HG03342 (cell line): ENCODE measurements around the gene C14orf93.
A peak's percentile ranks its signal among the peaks of the same experiment; 100 is the strongest.

Experiments used
- ATAC-seq: cut with Tn5 transposase; IDR thresholded peaks from one replicate; pipeline ENCODE4 v1.9.1; 2021; ENCODE audit warnings: mild to moderate bottlenecking, moderate library complexity; ENCODE audit not compliant: unreplicated experiment

Gene C14orf93

DNA sequence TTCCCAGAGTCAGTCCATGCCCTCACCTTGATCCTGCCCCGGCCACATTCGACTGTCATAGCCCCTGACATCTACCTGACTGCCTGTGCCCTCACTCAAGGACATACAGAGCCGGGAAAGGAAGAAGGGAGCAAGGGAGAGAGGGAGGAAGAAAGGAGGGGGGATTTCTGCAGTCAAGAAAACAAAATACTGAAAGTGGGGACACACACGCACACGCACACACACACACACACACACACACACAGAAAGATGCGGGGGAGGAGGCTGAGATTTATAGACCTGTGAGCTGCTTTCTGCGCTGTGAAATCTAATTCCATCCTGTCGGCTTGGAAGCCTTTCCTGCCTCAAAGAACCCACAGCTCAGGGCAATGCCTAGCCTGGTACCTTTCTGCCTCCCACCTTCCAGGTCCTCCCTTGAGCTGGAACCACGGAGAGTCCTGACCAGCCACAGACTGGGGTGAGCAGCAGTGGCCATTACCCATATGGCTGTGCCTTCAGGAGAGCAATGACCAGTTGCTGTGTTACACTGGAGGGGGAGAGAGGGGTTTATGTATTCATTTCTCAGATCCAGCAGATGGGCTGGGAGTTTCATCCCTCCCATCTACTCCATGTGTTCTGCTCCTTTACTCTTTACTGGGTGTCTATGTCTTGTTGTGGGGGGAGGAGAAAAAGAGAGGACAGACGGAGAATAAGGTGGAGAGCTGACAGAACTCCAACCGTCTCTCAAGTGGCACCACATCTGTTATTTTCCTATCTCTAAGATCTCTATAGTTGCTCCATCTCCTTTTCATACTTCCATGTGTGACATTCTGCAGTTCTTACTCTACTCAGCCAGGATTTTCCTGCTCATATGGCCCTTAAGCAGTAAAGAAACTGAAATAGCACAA, 12.9 kb downstream of the C14orf93 start:
- ATAC-seq = no peak

DNA sequence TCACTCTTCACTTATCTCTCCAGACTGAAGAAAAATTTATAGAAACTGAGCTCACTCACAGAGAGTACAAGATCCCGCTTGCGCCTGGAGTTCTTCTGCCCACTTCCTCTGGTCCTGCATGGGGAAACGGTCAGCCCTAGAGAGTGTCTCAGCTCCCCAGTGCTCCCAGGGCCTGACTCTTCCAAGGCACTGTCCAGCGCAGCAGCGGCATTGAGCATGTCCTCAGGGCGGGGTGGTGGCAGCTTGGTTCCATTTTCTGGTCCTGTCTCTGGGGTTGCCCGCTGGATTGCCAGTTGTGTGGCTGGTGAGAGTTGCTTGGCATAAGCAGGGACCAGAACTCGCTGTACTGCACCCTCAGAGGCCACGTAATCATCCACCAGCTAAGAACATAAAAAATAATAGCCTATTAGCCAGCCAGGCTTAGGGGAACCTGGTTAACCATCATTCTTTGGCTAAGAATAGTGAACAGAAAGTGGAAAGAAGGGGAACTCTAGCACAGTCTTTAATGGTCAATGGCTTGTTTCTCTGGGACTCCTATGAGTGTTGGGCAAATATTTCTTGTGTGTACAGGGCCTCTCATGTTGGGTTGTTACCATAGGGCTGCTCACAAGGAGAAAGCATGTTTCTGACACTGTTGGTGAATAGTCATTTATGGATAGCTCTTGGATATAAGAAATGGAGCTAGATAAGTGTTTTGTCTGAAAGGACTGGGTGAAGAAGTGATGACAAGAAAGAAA, 13.9 kb downstream of the C14orf93 start:
- no peak for ATAC-seq

GRCh38 chr14:22994762-22995275, 15.1 kb downstream of the C14orf93 start:
- no peak for ATAC-seq

- no peak for ATAC-seq
These were observed 16.4 kb downstream of the C14orf93 start for GRCh38 chr14:22993517-22993916.

DNA sequence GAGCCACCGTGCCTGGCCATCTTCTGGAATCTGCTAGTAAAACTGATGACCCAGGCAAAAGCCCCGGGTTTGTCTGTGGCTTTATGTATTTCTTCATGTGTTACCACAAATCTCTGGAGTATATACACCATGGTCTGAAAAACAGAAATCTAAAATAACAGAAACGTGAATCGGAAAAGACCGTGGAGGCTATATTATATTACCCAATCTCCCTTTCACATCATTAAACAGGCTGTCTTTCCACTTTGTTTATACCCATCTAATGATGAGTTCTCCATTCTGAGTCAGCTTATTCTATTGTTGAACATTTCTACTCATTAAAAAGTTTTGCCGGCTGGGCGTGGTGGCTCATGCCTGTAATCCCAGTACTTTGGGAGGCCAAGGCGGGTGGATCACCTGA, 18.1 kb downstream of the C14orf93 start:
- ATAC-seq = no peak

DNA sequence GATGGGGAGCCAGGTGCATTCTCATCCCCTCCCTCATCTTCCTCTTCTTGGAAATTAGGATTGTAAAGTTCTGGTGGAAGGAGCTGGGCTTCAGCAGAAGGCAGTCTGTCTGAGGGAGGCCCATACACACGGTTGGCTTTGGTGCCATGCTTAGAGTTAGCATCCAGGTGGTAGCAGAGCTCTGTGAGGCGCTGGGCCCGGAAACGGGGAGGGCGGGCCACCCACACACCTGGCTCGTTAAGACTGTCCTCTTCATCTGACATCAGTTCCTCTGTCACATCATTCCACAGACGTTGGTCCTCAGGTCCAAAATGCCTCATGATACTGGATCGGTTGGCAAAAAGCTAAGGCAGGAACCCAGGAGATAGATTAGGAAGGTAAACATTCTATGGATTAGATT, 22.7 kb downstream of the C14orf93 start:
- no peak for ATAC-seq

GRCh38 chr14:22986508-22987054, 23.4 kb downstream of the C14orf93 start:
- ATAC-seq = peak; percentile 52

DNA sequence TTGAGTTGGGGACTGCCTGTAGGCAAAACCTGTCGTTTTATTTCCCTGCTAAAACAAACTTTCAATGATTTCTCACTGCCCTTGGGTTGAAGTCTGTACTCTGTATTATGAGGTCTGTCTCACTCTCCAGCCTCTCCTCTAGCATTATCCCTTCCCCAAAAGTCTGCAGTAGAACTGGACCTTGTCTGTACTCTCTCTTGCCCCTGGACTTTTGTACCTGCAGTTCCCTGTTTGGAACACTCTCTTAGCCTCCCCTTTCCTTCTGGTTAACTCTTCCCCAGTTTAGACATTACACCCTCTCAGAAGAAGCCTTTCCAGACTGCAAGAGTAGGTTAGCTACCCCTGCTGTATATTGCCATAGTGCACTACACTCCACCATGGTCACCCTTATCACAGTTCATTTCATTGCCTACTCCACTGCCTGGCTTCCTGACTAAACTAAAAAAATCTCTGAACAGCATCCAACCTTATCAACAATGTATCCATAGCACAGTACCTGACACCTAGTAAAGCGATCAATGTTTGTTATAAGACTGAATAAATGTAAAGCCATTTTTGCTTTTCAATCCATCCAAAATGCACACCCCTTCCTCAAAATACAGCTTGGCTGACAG, 23.9 kb downstream of the C14orf93 start:
- ATAC-seq = no peak

DNA sequence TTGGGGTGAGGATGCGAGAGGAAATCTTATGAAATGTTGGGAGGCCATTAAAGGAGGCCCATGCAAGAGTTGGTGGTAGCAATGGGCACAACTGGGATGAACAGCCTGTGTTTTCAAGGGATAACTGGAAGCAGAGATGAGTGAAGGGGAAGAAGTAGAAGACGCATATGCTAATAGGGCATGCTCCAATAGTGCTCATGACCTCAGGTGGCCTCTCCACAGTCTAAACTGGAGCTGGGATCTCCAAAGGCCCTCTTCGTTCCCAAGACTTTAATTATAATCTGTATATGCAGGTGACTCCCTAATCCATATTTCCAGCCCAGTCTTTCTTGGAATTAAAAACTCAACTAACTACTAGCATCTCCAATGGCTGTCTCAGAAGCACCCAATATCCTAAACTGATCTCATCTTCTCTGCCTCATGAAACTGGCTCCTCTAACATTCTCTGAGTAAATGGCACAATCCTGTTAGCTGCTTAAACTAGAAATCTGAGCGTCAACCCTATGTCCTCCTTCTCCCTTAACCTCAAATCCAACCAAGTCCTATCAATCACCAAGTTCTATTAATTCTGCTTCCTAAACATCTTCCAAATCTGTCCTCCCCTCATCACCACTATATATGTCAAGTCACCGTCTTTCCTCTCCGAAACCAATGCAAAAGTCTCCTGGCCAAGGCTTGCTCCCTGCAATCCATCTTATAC, 24.8 kb downstream of the C14orf93 start:
- ATAC-seq = no peak

DNA sequence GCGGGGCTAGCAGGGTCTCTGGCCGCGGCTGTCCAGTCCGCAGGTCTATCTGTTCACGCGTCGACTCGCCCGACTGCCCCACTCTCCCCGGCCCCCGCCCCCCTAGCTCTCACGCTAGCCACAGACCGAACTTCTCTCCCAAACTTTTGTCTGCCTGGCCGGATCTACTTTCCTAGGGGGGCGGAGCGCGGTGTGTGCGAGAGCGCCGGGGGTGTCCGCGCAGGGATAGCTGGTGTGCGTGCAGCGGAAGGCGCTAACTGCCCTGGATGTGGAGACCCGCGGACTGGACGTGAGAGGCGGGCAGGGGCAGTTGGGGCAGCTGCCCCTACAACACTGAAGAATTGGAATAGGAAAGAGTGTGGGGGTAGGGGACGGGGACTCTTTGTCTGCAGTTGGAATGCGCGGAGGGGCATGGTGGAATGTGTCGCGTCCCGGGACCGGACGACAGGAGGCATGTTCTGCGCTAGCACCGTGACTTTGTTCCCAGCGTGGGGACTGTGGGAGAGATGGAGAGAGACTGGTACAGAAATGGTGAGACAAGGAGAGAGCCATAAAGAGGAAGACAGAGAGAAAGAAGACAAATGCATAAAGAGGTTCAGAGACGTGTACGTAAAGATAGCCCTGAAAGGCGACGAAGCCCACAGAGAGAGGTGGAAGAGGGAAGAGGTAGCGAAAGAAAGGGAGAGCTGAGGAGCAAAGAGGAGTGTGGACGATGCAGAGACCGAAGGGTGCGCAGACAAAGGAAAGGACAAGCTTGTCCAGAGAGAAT, 27.3 kb downstream of the C14orf93 start, which contains the start of gene AJUBA:
TSS of gene AJUBA (minus strand) at position 75 of the 769 bp plus-strand sequence. CDS start 285 bp downstream, outside the sequence.
- ATAC-seq = peak; percentile 38

DNA sequence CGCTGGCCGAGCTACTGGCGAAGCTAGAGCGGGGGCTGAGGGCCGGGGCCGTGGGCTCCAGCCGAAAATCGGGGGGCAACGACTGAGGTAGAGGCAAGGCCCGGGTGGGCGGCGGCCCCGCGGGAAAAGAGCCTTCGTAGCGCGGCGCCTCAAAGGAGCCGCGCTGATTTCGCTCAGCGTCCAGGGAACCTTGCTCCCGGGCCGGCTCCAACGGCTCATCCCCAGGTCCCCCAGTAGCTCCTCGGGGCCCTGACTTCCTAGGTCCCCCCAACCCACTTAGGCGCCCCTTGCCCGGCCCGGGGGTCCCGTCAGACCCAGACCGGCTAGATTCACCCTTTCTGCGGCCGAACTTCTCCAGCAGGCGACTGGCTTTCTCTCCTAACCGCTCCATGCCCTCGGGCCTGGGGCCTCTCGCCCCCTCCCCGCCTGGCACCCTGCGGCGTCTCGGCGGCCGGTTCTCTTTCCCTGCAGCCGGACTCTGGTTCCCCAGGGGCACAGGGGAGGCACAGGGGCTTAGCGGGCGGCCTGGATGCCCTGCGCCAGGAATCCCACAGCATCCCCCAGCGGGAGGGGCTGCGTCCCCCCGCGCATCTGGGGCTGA, 28.0 kb downstream of the C14orf93 start:
- ATAC-seq = peak; percentile 5

DNA sequence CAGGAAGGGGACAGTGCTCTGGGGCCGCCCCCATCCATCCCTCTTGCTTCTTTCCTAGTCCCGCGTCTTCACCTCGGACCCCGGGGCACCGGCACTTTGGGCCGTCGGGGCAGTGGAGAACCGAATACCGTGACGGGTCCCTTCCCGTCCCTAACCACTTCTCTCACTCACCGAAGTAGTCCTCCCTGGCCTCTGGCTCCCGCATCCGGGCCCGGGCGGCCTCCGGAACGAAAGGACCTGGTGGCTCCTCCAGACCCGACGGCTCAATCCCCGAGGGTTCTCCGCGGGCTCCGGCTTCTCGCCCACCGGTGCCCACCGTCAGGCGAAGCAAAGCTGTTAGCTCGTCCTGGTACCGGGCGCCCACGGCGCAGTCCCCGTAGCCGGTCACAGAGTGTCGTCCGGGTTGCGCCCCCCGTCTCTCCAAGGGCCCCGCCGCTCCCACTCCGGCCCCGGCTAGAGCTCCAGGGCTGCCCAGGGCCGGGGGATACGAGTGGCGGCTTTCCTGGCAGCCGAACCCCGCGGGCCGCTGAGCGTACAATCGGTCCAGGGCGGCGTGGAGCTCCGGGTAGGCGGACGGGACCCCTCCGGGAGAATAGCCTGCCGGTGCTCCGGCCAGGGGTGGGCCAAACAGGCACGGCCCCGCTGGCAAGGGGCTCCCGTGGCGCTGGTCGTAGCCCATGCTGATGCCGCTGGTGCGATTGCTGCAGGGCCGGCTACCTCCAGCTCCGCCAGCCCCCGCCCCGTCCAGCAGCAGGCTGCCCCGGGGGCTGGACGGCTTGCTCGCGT, 28.7 kb downstream of the C14orf93 start:
- ATAC-seq = no peak

DNA sequence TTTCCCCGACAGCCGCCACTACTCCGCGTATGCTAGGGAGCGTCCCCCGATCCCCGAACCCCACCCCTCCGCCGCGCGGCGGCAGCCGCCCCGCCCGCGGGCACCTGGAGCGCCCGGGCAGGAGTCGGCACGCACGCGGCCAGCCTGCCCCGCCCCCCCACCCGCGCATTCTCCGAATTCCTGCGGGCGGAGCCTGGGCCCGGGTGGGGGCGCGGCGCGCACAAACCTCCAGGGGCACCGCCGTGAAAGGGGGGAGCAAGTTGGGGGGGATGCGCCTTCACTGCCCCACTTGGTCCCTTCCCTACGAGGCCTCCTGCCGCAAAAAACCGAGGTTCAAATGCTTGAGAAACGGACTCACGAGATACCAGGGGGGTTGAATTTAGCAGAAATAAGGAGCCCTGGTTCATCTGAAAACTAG, 29.3 kb downstream of the C14orf93 start:
- ATAC-seq = no peak

DNA sequence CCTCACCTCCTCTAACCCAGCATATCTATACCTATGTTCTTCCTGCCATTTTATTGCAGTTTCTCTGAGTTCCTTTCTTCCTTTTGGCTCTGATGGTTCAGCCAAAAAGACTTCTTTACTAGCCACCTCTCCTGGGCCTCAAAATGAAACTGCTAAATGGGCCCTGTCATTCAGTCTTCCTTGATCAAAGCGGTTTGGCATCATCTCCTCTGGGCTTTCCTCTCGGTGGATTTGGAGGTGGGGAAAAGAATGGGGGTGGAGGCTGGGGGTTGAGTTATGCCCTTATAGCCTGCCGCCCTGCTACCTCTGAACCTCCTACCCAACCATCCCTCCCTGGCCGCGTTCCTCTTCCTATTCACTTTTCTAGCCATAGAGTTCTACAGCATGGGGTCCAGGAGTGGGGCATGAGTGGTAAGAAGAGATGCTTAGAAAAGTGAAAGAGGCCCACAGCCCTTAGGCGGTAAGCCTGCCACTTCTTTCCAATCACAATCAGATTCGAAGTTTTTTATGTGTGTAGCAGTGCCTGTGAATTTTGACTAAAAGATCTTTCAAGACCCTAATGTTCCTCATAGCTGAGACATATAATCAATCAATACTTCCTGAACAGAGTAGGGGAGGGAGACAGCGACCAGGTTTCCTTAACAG, 30.1 kb downstream of the C14orf93 start:
- ATAC-seq = no peak

DNA sequence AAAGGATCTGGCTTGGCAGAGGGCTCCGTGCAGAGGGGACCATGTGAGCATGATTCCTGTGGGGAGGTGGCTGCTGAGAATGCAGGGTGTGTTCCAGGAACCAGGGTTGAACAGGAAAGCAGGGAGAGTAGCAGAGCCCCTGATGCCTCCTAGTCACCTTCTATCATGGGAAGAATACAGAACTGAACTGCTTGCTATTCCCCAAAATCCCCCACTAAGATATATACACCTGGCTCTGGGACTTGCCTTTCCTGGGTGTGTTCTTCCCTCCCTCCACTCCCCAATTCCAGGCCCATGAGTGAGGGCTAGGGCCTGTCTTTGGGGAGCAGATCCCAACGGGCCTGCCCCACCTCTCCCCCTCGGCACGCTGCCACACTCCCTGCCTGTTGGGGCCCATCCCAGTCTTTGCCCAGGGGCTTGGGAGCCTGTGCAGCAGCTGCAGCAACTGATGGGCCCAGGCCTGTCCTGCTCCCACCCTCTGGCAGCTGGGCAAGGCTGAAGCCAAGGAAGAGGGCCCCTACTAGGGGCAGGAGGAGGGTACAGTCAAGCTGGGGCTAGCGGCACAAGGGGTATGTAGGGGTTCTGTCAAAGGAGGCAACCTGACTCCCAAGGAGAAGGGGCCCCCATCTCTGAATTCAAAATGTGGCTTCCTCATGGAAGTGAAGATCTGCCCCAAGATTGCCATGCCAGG, 30.8 kb downstream of the C14orf93 start:
- no peak for ATAC-seq

GRCh38 chr14:22978487-22978837, 31.5 kb downstream of the C14orf93 start:
- no peak for ATAC-seq

DNA sequence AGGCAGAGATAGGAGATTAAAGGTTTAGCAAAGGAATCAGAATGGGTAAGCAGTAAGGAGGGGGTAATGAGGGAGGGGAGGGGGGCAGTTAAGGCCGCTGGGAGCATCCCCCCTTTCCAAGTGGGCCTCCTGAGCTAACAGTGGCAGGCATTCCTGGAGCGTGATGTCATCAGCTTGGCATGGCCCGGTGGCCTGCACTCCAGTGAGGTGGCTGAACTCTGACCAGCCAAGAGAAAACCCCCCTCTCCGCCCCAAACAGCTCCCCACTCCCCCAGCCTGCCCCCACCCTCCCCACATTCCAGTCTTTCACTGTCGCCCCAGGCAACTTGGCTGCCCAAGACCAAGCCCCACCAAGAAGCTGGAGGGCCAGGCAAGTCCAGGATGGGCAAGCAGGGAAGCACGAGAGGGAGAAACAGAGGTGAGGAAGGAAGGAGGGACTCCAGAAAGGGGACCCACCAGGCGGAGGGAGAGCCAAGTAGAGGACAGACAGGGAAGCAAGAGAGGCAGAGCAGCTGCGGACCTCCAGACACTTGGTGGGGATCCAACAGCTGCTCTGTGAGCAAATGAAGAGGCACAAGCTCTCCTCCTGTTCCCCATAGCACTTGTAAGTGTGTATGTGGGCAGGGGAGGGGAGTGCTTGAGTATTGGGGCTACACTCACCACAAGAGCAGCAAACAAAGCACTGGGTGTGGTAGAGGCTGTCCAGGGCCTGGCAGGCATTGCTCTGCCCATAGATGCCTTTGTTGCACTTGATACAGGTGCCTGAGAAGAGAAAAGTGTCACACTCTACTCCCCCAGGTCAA, 32.1 kb downstream of the C14orf93 start:
- ATAC-seq = no peak
